Heart left ventricle (tissue), 16 donors: ENCODE measurements around the gene IPMK. TPM values are rescaled to one million over a fixed set of nuclear protein-coding genes. Genes with fewer than 3 reads are reported as not detected.

Experiments used
- ATAC-seq, 4 donors: fragments of 200-7000 bp; cut with Tn5 transposase; one replicate each; pipeline ENCODE4 v1.9.1; 2020 to 2022; ENCODE audit warnings: moderate library complexity in 4 of 4, mild to moderate bottlenecking in 3 of 4, moderate number of reproducible peaks in 1 of 4
- DNase-seq, 5 donors: peaks; one replicate each; pipeline ENCODE4 v3.0.0-alpha.2; 2020
- H3K27ac ChIP-seq, 12 donors: fragments of 200-600 bp; sonication (generic) in 4 of 12; one replicate each; pipeline versions ENCODE4 v1.5.0 to v1.8.0; 2016 to 2022; ENCODE audit warnings: mild to moderate bottlenecking in 2 of 12
- H3K27me3 ChIP-seq, 9 donors: fragments of 200-600 bp; sonication (generic) in 2 of 9; one replicate each; pipeline versions ENCODE4 v1.5.1 to v1.8.0; 2016 to 2022; ENCODE audit warnings: mild to moderate bottlenecking in 3 of 9
- H3K36me3 ChIP-seq, 9 donors: fragments of 200-600 bp; sonication (generic) in 2 of 9; one replicate each; pipeline versions ENCODE4 v1.5.0 to v1.8.0; 2018 to 2022; ENCODE audit warnings: mild to moderate bottlenecking in 2 of 9
- H3K4me1 ChIP-seq, 12 donors: fragments of 200-600 bp; sonication (generic) in 4 of 12; one replicate each; pipeline versions ENCODE4 v1.5.0 to v1.8.0; 2016 to 2022; ENCODE audit warnings: mild to moderate bottlenecking in 3 of 12
- H3K4me3 ChIP-seq, 12 donors: fragments of 200-600 bp; sonication (generic) in 4 of 12; one replicate each; pipeline versions ENCODE4 v1.5.0 to v1.8.0; 2017 to 2022; ENCODE audit warnings: mild to moderate bottlenecking in 9 of 12, moderate library complexity in 4 of 12
- H3K9me3 ChIP-seq, 12 donors: fragments of 200-600 bp; sonication (generic) in 4 of 12; one replicate each; pipeline versions ENCODE4 v1.5.0 to v1.8.0; 2016 to 2022; ENCODE audit warnings: mild to moderate bottlenecking in 1 of 12
- CTCF ChIP-seq, 12 donors: fragments of 200-600 bp; sonication (generic) in 4 of 12; IDR thresholded peaks; one replicate each; pipeline versions ENCODE4 v1.5.0 to v1.8.0; 2018 to 2022; ENCODE audit warnings: antibody characterized with exemption in 12 of 12, mild to moderate bottlenecking in 5 of 12
- POLR2A ChIP-seq, 2 donors: fragments of 450-650 bp; IDR thresholded peaks; one replicate each; pipeline ENCODE4 v1.6.1; 2017; ENCODE audit warnings: antibody characterized with exemption in 2 of 2, mild to moderate bottlenecking in 2 of 2, moderate library complexity in 2 of 2
- WGBS, 4 donors: extraction: QIAGEN DNeasy Blood & Tissue Kit in 2 of 4; methylation state at CpG; one replicate each; pipeline versions ENCODE4 v1.1.5 to v1.1.7; 2013 to 2018; 5-methylcytosine and 5-hydroxymethylcytosine counted together
- intact Hi-C, 10 donors: fragments of 100-400 bp; cut with DNase I; formaldehyde crosslinking; loops; one replicate each; pipeline versions ENCODE4 v1.11.1 to v1.14.2; 2022
- polyA plus RNA-seq, 2 donors: library from polyadenylated mRNA; stranded (reverse); fragments of 200-250 nt; gene quantifications; one replicate each; pipeline ENCODE4 v1.2.3, GENCODE V29; 2013
- total RNA-seq, 9 donors: library from RNA; depleted of rRNA in 2 of 9; stranded (reverse); fragments of >200 nt in 2 of 9; fragmentation: NEBNext Ultra II Directional in 3 of 9; extraction: Animal tissue kit (Norgen Biotek cat#: 25700) in 3 of 9; gene quantifications; one replicate each; pipeline versions ENCODE4 v1.1.0 to v1.2.4, GENCODE V29; 2016 to 2023
- donor health status: ischemic (EF 13 %, LVEDD 7.1; RV severe dilation, severe dysfunction).
- donor health status: healthy with polysubstance abuse.
- donor health status: DM: no; HTN: yes; CAD: no.
- donor health status: DM: no; HTN: no; CAD: no.
- donor health status: ischemic (EF 25% LVEDD 6.9; RV normal size, moderate dysfunction).
- donor health status: ischemic (EF 25% LVEDD 5.7; RV mildly dilated, moderate dysfunction).
- donor health status: healthy.
- donor health status: DM: yes; HTN: yes; CAD: no.
- donor health status: ischemic (EF 35%, LVEDD 5.7; RV mildly dilated, moderate dysfunction).
- donor health status: nonischemic (EF 11% LVEDD 7.7; RV severe dilation, severe dysfunction).
- donor health status: DM: yes; HTN: yes; CAD: no.
- donor health status: PGD.
- donor health status: ischemic (EF 29% LVEDD 5.4; RV normal size, mild dysfunction).
- donor health status: nonischemic (EF 23%, LVEDD 6.1; RV moderate dilation, normal function).

IPMK gene
- total and polyA plus RNA-seq, 11 donors = 0.95 to 4.2 (median 2.4) TPM

GRCh38 chr10:58281092-58281752 is 13.5 kb upstream of the IPMK start:
- no peak overlapping the region for H3K4me3 ChIP-seq
- 82 to 87% (median 86%) methylated on average over 2 of the region's 2 CpGs for WGBS, 4 donors
- H3K27me3 ChIP-seq = no peaks in the 10 kb centered on the region
- no peaks in the 10 kb centered on the region for H3K9me3 ChIP-seq
- intact Hi-C loops = no loop called here
- ATAC-seq = no peak
- H3K4me1 ChIP-seq = peaks cover 0 to 25% (median 0%) of the 10 kb centered on the region in 12 donors
- no peak for DNase-seq
- peaks cover 0 to 34% (median 22%) of the 10 kb centered on the region in 9 donors for H3K36me3 ChIP-seq
- no peak overlapping the region for H3K27ac ChIP-seq
- TF ChIP-seq CTCF (IDR thresholded peaks at IDR 0.05) (no peak), POLR2A (IDR thresholded peaks at IDR 0.05) (no peak)

- peaks cover 0 to 34% (median 22%) of the 10 kb centered on the region in 9 donors for H3K36me3 ChIP-seq
- ATAC-seq = no peak
These were observed 12.8 kb upstream of the IPMK start for GRCh38 chr10:58280477-58280876.

GRCh38 chr10:58278962-58279307 is 11.2 kb upstream of the IPMK start:
- 48 to 72% (median 53%) methylated on average over 1 of the region's 1 CpG for WGBS, 4 donors

More at GRCh38 chr10:58280477-58280876, 12.8 kb upstream of the IPMK start:
- Histone ChIP-seq H3K27me3 (no peaks in the 10 kb centered on the region), H3K4me3 (no peak overlapping the region), H3K27ac (no peak overlapping the region), H3K4me1 (peaks cover 0 to 32% (median 5%) of the 10 kb centered on the region in 12 donors), H3K9me3 (no peaks in the 10 kb centered on the region)
- intact Hi-C loops = no loop called here
- TF ChIP-seq POLR2A (IDR thresholded peaks at IDR 0.05) (no peak), CTCF (IDR thresholded peaks at IDR 0.05) (no peak)
- 93 to 96% (median 95%) methylated on average over 3 of the region's 3 CpGs for WGBS, 4 donors
- DNase-seq = no peak

More at GRCh38 chr10:58278962-58279307, 11.2 kb upstream of the IPMK start:
- H3K9me3 ChIP-seq = no peaks in the 10 kb centered on the region
- no peak for ATAC-seq
- TF ChIP-seq POLR2A (IDR thresholded peaks at IDR 0.05) (no peak), CTCF (IDR thresholded peaks at IDR 0.05) (no peak)
- DNase-seq = no peak
- intact Hi-C loops = no loop called here
- peaks cover 0 to 48% (median 12%) of the 10 kb centered on the region in 12 donors for H3K4me1 ChIP-seq
- no peaks in the 10 kb centered on the region for H3K27me3 ChIP-seq
- H3K36me3 ChIP-seq = peaks cover 0 to 34% (median 22%) of the 10 kb centered on the region in 9 donors
- no peak overlapping the region for H3K27ac ChIP-seq
- no peak overlapping the region for H3K4me3 ChIP-seq
